Measurements from ENCODE around the gene ZNF638. TPM values are rescaled to one million over a fixed set of nuclear protein-coding genes. Genes with fewer than 3 reads are reported as not detected.

ZNF638 gene
- total RNA-seq, 1 donor from 2014 or later = 211 TPM

GRCh38 chr2:71362447-71362846 lies 30.9 kb downstream of the ZNF638 start:
- Mint-ChIP-seq H3K27me3 (ENCODE audit: unreplicated experiment) (no peaks in the 10 kb centered on the region), H3K4me1 (ENCODE audit: low read depth, unreplicated experiment) (peaks cover 7% of the 10 kb centered on the region), H3K27ac (ENCODE audit: unreplicated experiment) (peak overlapping the region; percentile 45), H3K9me3 (ENCODE audit: unreplicated experiment) (peaks cover 3% of the 10 kb centered on the region), H3K36me3 (ENCODE audit: unreplicated experiment) (no peaks in the 10 kb centered on the region), H3K4me3 (ENCODE audit: unreplicated experiment) (no peak overlapping the region)
- TF ChIP-seq CTCF (IDR thresholded peaks at IDR 0.05; ENCODE audit: partially characterized antibody, unreplicated experiment) = no peak
- DNase-seq = no peak

- Mint-ChIP-seq H3K36me3 (ENCODE audit: unreplicated experiment) (no peaks in the 10 kb centered on the region), H3K4me3 (ENCODE audit: unreplicated experiment) (no peak overlapping the region), H3K27ac (ENCODE audit: unreplicated experiment) (no peak overlapping the region), H3K4me1 (ENCODE audit: low read depth, unreplicated experiment) (no peaks in the 10 kb centered on the region), H3K9me3 (ENCODE audit: unreplicated experiment) (no peaks in the 10 kb centered on the region), H3K27me3 (ENCODE audit: unreplicated experiment) (peaks cover 1% of the 10 kb centered on the region)
- TF ChIP-seq CTCF (IDR thresholded peaks at IDR 0.05; ENCODE audit: partially characterized antibody, unreplicated experiment) = no peak
- no peak for DNase-seq
These were observed 38.4 kb downstream of the ZNF638 start for GRCh38 chr2:71370015-71370414.

- H3K27ac Mint-ChIP-seq (ENCODE audit: unreplicated experiment) = no peak overlapping the region
- H3K4me1 Mint-ChIP-seq (ENCODE audit: low read depth, unreplicated experiment) = no peaks in the 10 kb centered on the region
- H3K9me3 Mint-ChIP-seq (ENCODE audit: unreplicated experiment) = no peaks in the 10 kb centered on the region
- no peak for TF ChIP-seq CTCF (IDR thresholded peaks at IDR 0.05; ENCODE audit: partially characterized antibody, unreplicated experiment)
- no peak for DNase-seq
- H3K27me3 Mint-ChIP-seq (ENCODE audit: unreplicated experiment) = peaks cover 3% of the 10 kb centered on the region
- H3K36me3 Mint-ChIP-seq (ENCODE audit: unreplicated experiment) = no peaks in the 10 kb centered on the region
- H3K4me3 Mint-ChIP-seq (ENCODE audit: unreplicated experiment) = no peak overlapping the region
These were observed 40.5 kb downstream of the ZNF638 start for GRCh38 chr2:71372042-71372441.

- TF ChIP-seq CTCF (IDR thresholded peaks at IDR 0.05; ENCODE audit: partially characterized antibody, unreplicated experiment) = no peak
- Mint-ChIP-seq H3K4me1 (ENCODE audit: low read depth, unreplicated experiment) (no peaks in the 10 kb centered on the region), H3K4me3 (ENCODE audit: unreplicated experiment) (no peak overlapping the region), H3K36me3 (ENCODE audit: unreplicated experiment) (no peaks in the 10 kb centered on the region), H3K27me3 (ENCODE audit: unreplicated experiment) (peaks cover 5% of the 10 kb centered on the region), H3K9me3 (ENCODE audit: unreplicated experiment) (peaks cover 2% of the 10 kb centered on the region), H3K27ac (ENCODE audit: unreplicated experiment) (peak overlapping the region; percentile 56)
- DNase-seq = no peak
These were observed 47.5 kb downstream of the ZNF638 start for GRCh38 chr2:71379086-71379485.

GRCh38 chr2:71380665-71381064 lies 49.1 kb downstream of the ZNF638 start:
- H3K4me3 Mint-ChIP-seq (ENCODE audit: unreplicated experiment) = no peak overlapping the region
- no peak for TF ChIP-seq CTCF (IDR thresholded peaks at IDR 0.05; ENCODE audit: partially characterized antibody, unreplicated experiment)
- DNase-seq = no peak
- H3K27ac Mint-ChIP-seq (ENCODE audit: unreplicated experiment) = peak overlapping the region; percentile 34
- H3K4me1 Mint-ChIP-seq (ENCODE audit: low read depth, unreplicated experiment) = no peaks in the 10 kb centered on the region
- H3K27me3 Mint-ChIP-seq (ENCODE audit: unreplicated experiment) = peaks cover 5% of the 10 kb centered on the region
- H3K36me3 Mint-ChIP-seq (ENCODE audit: unreplicated experiment) = no peaks in the 10 kb centered on the region
- H3K9me3 Mint-ChIP-seq (ENCODE audit: unreplicated experiment) = peaks cover 2% of the 10 kb centered on the region

Data from glutamatergic neuron (in vitro differentiated cells).